HepG2 (cell line): Measurements from ENCODE around the gene PPRC1. TPM values are rescaled to one million over a fixed set of nuclear protein-coding genes. Genes with fewer than 3 reads are reported as not detected.

Source experiments
- FOXA3 ChIP-seq: IDR thresholded peaks from 2 replicates; pipeline ENCODE4 v1.6.1; 2016; ENCODE audit warnings: missing genetic modification reagents, missing compliant biosample characterization
- HNRNPH1 ChIP-seq: fragments of 200-400 bp; formaldehyde crosslinking; optimal IDR thresholded peaks from 2 replicates; pipeline ENCODE3; 2017; ENCODE audit warnings: mild to moderate bottlenecking, low read depth, low read length
- MYC ChIP-seq: sonication (generic); formaldehyde crosslinking; IDR thresholded peaks from 2 replicates; pipeline ENCODE4 v1.9.0; 2021; ENCODE audit warnings: missing genetic modification reagents, borderline replicate concordance
- PHF20 ChIP-seq: sonication (generic); formaldehyde crosslinking; IDR thresholded peaks from 2 replicates; pipeline ENCODE4 v1.5.0; 2020; ENCODE audit warnings: mild to moderate bottlenecking, missing genetic modification reagents
- RCOR2 ChIP-seq: IDR thresholded peaks from 2 replicates; pipeline ENCODE4 v1.6.1; 2016; ENCODE audit warnings: missing biosample characterization, missing genetic modification reagents
- XRCC5 ChIP-seq: fragments of 200-400 bp; formaldehyde crosslinking; optimal IDR thresholded peaks from 2 replicates; pipeline ENCODE3; 2017; ENCODE audit warnings: mild to moderate bottlenecking, low read length
- ZC3H4 ChIP-seq: sonication (generic); formaldehyde crosslinking; IDR thresholded peaks from 2 replicates; pipeline ENCODE4 v1.4.0; 2020; ENCODE audit warnings: missing genetic modification reagents, borderline replicate concordance
- ZFAT ChIP-seq: sonication (generic); formaldehyde crosslinking; conservative IDR thresholded peaks from 2 replicates; pipeline ENCODE4 v1.8.1; 2023; ENCODE audit warnings: missing genetic modification reagents, inconsistent platforms
- ZNF430 ChIP-seq: sonication (generic); formaldehyde crosslinking; IDR thresholded peaks from 2 replicates; pipeline ENCODE4 v1.9.0; 2021; ENCODE audit warnings: mild to moderate bottlenecking, missing genetic modification reagents
- ZNF546 ChIP-seq: sonication (generic); formaldehyde crosslinking; conservative IDR thresholded peaks from 2 replicates; pipeline ENCODE4 v1.8.1; 2023; ENCODE audit warnings: mild to moderate bottlenecking, missing genetic modification reagents
- ZNF563 ChIP-seq: sonication (generic); formaldehyde crosslinking; IDR thresholded peaks from 2 replicates; pipeline ENCODE4 v1.8.0; 2022; ENCODE audit warnings: mild to moderate bottlenecking, moderate library complexity, missing genetic modification reagents
- ZSCAN31 ChIP-seq: sonication (generic); formaldehyde crosslinking; IDR thresholded peaks from 2 replicates; pipeline ENCODE4 v1.5.0; 2020; ENCODE audit warnings: low read depth, mild to moderate bottlenecking, missing genetic modification reagents
- ZZZ3 ChIP-seq: sonication (generic); formaldehyde crosslinking; IDR thresholded peaks from 2 replicates; pipeline ENCODE4 v1.4.0; 2020; ENCODE audit warnings: missing genetic modification reagents, mild to moderate bottlenecking, borderline replicate concordance
- polyA plus RNA-seq, 8 experiments: library from polyadenylated mRNA; depleted of rRNA in 3 of 8; stranded (reverse) in 7 of 8; unstranded in 1 of 8; fragments of >200 nt; fragmentation: Illumina TruSeq in 4 of 8; extraction: Trizol in 4 of 8; gene quantifications; 2 replicates each; pipeline versions ENCODE4 v1.2.1 to v1.2.3, GENCODE V29; 2011 to 2016; ENCODE audit warnings: low read depth in 4 of 8, missing spikeins in 1 of 8, mixed read lengths in 1 of 8; ENCODE audit not compliant: insufficient read depth in 1 of 8
- total RNA-seq, 5 experiments: library from RNA; depleted of rRNA; stranded (reverse); fragments of >200 nt; fragmentation: Illumina TruSeq; extraction: Trizol; gene quantifications; 2 replicates each; pipeline ENCODE4 v1.2.3, GENCODE V29; 2016; ENCODE audit warnings: low read depth in 1 of 5
- TF ChIP-seq, protein P1 (sequence below), 2 experiments: sonication (generic) in 1 of 2; formaldehyde crosslinking in 1 of 2; IDR thresholded peaks; 2 replicates each; pipeline versions ENCODE4 v1.5.1 to v1.6.1; 2011 to 2020; ENCODE audit warnings: borderline replicate concordance in 1 of 2, low read depth in 1 of 2, low read length in 1 of 2, mild to moderate bottlenecking in 1 of 2, missing genetic modification reagents in 1 of 2, moderate library complexity in 1 of 2
- TF ChIP-seq, protein P2 (sequence below): sonication (generic); formaldehyde crosslinking; IDR thresholded peaks from 2 replicates; pipeline ENCODE4 v1.8.0; 2022; ENCODE audit warnings: mild to moderate bottlenecking, missing genetic modification reagents; ENCODE audit not compliant: insufficient replicate concordance
- TF ChIP-seq, protein P3 (sequence below): sonication (generic); formaldehyde crosslinking; IDR thresholded peaks from 2 replicates; pipeline ENCODE4 v1.4.0; 2020; ENCODE audit warnings: missing genetic modification reagents
- TF ChIP-seq, protein P4 (sequence below): IDR thresholded peaks from 2 replicates; pipeline ENCODE4 v1.6.1; 2018; ENCODE audit warnings: missing genetic modification reagents, mild to moderate bottlenecking, missing compliant biosample characterization
- TF ChIP-seq, protein P5 (sequence below): sonication (generic); formaldehyde crosslinking; IDR thresholded peaks from 2 replicates; pipeline ENCODE4 v1.5.0; 2020; ENCODE audit warnings: missing genetic modification reagents, mild to moderate bottlenecking, borderline replicate concordance

The PPRC1 gene
- total and polyA plus RNA-seq, 2 of the 13 experiments (the other 11 are each of a cell fraction or from before 2014, with no cell fraction given) = 18.7 to 24.2 TPM

DNA sequence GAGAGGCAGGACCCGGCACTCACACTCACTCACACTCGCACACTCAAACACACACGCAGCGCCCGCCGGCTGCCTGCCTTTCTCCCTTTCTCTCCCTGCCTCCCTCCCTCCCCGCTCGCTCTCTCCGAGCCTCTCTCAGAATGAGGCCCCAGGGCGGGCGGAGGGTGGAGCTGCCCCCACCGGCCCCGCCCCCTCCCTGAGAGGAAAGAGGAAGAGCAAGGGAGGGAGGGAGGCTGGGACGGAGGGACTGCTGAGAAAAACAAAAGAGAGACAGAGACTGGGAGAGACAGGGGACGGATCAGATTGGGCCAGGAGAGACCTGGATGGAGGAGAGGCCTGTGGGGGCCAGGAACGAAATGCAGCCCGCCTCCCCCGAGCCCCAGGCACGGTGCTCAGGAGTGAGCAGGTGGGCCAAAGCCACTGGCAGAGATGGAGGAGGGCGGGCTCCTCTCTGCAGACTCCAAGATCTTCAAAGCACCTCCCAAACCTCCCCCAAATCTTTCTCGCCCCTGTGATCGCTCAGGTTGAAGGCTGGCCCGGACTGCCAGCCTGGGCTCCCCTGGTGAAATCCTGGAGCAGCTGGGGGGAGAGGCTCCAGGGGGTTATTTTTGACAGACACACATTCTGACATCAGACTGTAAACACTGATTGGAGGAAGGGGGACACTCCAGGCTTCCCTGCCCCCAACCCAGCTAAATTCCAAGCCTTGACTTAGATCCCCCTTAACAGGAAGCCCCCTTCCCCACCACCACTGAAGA is 17.8 kb upstream of the PPRC1 start (continued):
- TF ChIP-seq, protein P1, sequence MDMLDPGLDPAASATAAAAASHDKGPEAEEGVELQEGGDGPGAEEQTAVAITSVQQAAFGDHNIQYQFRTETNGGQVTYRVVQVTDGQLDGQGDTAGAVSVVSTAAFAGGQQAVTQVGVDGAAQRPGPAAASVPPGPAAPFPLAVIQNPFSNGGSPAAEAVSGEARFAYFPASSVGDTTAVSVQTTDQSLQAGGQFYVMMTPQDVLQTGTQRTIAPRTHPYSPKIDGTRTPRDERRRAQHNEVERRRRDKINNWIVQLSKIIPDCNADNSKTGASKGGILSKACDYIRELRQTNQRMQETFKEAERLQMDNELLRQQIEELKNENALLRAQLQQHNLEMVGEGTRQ (IDR thresholded peaks at IDR 0.05; ENCODE audit: low read depth, low read length) = no peak
- TF ChIP-seq, protein P1 (CRISPR knock-in tag; IDR thresholded peaks at IDR 0.05; ENCODE audit: borderline replicate concordance) = no peak
- peak; percentile 25; the same call in 1 of the 2 replicates for TF ChIP-seq MYC (CRISPR knock-in tag)
- TF ChIP-seq, protein P2, sequence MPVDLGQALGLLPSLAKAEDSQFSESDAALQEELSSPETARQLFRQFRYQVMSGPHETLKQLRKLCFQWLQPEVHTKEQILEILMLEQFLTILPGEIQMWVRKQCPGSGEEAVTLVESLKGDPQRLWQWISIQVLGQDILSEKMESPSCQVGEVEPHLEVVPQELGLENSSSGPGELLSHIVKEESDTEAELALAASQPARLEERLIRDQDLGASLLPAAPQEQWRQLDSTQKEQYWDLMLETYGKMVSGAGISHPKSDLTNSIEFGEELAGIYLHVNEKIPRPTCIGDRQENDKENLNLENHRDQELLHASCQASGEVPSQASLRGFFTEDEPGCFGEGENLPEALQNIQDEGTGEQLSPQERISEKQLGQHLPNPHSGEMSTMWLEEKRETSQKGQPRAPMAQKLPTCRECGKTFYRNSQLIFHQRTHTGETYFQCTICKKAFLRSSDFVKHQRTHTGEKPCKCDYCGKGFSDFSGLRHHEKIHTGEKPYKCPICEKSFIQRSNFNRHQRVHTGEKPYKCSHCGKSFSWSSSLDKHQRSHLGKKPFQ (CRISPR knock-in tag) = peak; percentile 30
- TF ChIP-seq RCOR2 (CRISPR knock-in tag) = 0 out of 2 replicates have a peak, but pooled peaks have one; percentile 35
- TF ChIP-seq, protein P3, sequence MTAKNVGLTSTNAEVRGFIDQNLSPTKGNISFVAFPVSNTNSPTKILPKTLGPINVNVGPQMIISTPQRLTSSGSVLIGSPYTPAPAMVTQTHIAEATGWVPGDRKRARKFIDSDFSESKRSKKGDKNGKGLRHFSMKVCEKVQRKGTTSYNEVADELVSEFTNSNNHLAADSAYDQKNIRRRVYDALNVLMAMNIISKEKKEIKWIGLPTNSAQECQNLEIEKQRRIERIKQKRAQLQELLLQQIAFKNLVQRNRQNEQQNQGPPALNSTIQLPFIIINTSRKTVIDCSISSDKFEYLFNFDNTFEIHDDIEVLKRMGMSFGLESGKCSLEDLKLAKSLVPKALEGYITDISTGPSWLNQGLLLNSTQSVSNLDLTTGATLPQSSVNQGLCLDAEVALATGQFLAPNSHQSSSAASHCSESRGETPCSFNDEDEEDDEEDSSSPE (CRISPR knock-in tag) = 0 out of 2 replicates have a peak, but pooled peaks have one; percentile 21
- TF ChIP-seq FOXA3 (CRISPR knock-in tag) = peak; percentile 23; the same call in 1 of the 2 replicates
- TF ChIP-seq ZNF546 (CRISPR knock-in tag) = no peak
- TF ChIP-seq HNRNPH1 = peak; percentile 78
- no peak for TF ChIP-seq ZNF563 (CRISPR knock-in tag)
- TF ChIP-seq, protein P4, sequence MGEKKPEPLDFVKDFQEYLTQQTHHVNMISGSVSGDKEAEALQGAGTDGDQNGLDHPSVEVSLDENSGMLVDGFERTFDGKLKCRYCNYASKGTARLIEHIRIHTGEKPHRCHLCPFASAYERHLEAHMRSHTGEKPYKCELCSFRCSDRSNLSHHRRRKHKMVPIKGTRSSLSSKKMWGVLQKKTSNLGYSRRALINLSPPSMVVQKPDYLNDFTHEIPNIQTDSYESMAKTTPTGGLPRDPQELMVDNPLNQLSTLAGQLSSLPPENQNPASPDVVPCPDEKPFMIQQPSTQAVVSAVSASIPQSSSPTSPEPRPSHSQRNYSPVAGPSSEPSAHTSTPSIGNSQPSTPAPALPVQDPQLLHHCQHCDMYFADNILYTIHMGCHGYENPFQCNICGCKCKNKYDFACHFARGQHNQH = no peak
- no peak for TF ChIP-seq XRCC5
- TF ChIP-seq, protein P5, sequence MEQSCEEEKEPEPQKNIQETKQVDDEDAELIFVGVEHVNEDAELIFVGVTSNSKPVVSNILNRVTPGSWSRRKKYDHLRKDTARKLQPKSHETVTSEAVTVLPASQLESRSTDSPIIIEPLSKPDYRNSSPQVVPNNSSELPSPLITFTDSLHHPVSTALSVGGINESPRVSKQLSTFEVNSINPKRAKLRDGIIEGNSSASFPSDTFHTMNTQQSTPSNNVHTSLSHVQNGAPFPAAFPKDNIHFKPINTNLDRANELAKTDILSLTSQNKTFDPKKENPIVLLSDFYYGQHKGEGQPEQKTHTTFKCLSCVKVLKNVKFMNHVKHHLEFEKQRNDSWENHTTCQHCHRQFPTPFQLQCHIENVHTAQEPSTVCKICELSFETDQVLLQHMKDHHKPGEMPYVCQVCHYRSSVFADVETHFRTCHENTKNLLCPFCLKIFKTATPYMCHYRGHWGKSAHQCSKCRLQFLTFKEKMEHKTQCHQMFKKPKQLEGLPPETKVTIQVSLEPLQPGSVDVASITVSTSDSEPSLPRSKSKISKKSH (CRISPR knock-in tag) = peak; percentile 18; the same call in 1 of the 2 replicates
- 0 out of 2 replicates have a peak, but pooled peaks have one; percentile 61 for TF ChIP-seq ZNF430
- no peak for TF ChIP-seq PHF20
- TF ChIP-seq ZFAT = no peak
- TF ChIP-seq ZSCAN31 (CRISPR knock-in tag) = no peak
- TF ChIP-seq ZC3H4 = no peak
- TF ChIP-seq ZZZ3 (CRISPR knock-in tag) = no peak
